Lung (tissue), 12 donors: Measurements from ENCODE around the gene CNR2. TPM values are rescaled to one million over a fixed set of nuclear protein-coding genes. Genes with fewer than 3 reads are reported as not detected.

ENCODE experiments used
- ATAC-seq: fragments of 200-7000 bp; cut with Tn5 transposase; one replicate; pipeline ENCODE4 v1.9.1; 2020; ENCODE audit warnings: moderate number of reproducible peaks; ENCODE audit not compliant: insufficient read depth, low FRiP score
- DNase-seq, 3 donors: peaks; one replicate each; pipeline ENCODE4 v3.0.0-alpha.2; 2013 to 2017
- H3K27ac ChIP-seq, 2 donors: one replicate each; pipeline ENCODE4 v1.5.1; 2013; ENCODE audit warnings: mild to moderate bottlenecking in 2 of 2, moderate library complexity in 2 of 2, control low read depth in 1 of 2, inconsistent platforms in 1 of 2, low read depth in 1 of 2, low read length in 1 of 2
- H3K27me3 ChIP-seq, 3 donors: one replicate each; pipeline ENCODE4 v1.5.1; 2013; ENCODE audit warnings: low read length in 2 of 3; ENCODE audit not compliant: control insufficient read depth in 3 of 3, insufficient read depth in 3 of 3
- H3K36me3 ChIP-seq, 4 donors: one replicate each; pipeline ENCODE4 v1.5.1; 2013; ENCODE audit warnings: low read length in 4 of 4, mild to moderate bottlenecking in 1 of 4, moderate library complexity in 1 of 4; ENCODE audit not compliant: control insufficient read depth in 4 of 4, insufficient read depth in 4 of 4
- H3K4me1 ChIP-seq, 5 donors: one replicate each; pipeline ENCODE4 v1.5.1; 2013; ENCODE audit warnings: low read length in 5 of 5, mild to moderate bottlenecking in 2 of 5, moderate library complexity in 1 of 5; ENCODE audit not compliant: control insufficient read depth in 5 of 5, insufficient read depth in 5 of 5
- H3K4me3 ChIP-seq: one replicate; pipeline ENCODE4 v1.5.1; 2013; ENCODE audit warnings: mild to moderate bottlenecking, control low read depth, moderate library complexity
- H3K9ac ChIP-seq, 2 donors: one replicate each; pipeline ENCODE4 v1.5.1; 2013; ENCODE audit warnings: low read length in 2 of 2, control low read depth in 1 of 2; ENCODE audit not compliant: insufficient read depth in 1 of 2
- H3K9me3 ChIP-seq, 4 donors: one replicate each; pipeline ENCODE4 v1.5.1; 2013; ENCODE audit warnings: low read length in 3 of 4, mild to moderate bottlenecking in 1 of 4, moderate library complexity in 1 of 4; ENCODE audit not compliant: control insufficient read depth in 4 of 4, insufficient read depth in 3 of 4
- CTCF ChIP-seq: IDR thresholded peaks from 2 replicates; pipeline ENCODE4 v1.5.1; 2012; ENCODE audit warnings: mild to moderate bottlenecking; ENCODE audit errors: control extremely low read depth, extremely low read depth
- WGBS, 2 donors: extraction: QIAGEN DNeasy Blood & Tissue Kit; methylation state at CpG; one replicate each; pipeline ENCODE4 v1.1.7; 2013; 5-methylcytosine and 5-hydroxymethylcytosine counted together
- polyA plus RNA-seq, 2 donors: library from polyadenylated mRNA; stranded (reverse); fragments of 200-250 nt; gene quantifications; one replicate each; pipeline ENCODE4 v1.2.1, GENCODE V29; 2013
- total RNA-seq, 2 donors: library from RNA; depleted of rRNA in 1 of 2; stranded (reverse); fragments of >200 nt in 1 of 2; gene quantifications; one replicate each; pipeline ENCODE4 v1.2.1, GENCODE V29; 2014 to 2021
- donor health status: control.
- donor health status: control.
- donor health status: Bipolar disorder and iron deficiency.
- donor health status: healthy.
- donor health status: DM: yes; HTN: yes; CAD: no.

The CNR2 gene
- total and polyA plus RNA-seq, 4 donors, result 0.04 to 0.46 (median 0.10) TPM

GRCh38 chr1:23910144-23910543 lies 3.0 kb downstream of the CNR2 start:
- Histone ChIP-seq H3K36me3 (no peaks in the 10 kb centered on the region), H3K27ac (no peak overlapping the region), H3K9ac (no peak overlapping the region), H3K9me3 (no peaks in the 10 kb centered on the region), H3K27me3 (peaks cover 0 to 3% (median 0%) of the 10 kb centered on the region in 3 donors), H3K4me1 (no peaks in the 10 kb centered on the region), H3K4me3 (no peak overlapping the region)
- ATAC-seq (no peak), DNase-seq (no peak)
- TF ChIP-seq CTCF, result no peak
- whole genome bisulfite sequencing, 2 donors, result 90 to 93% methylated on average over 8 of the region's 8 CpGs

DNA sequence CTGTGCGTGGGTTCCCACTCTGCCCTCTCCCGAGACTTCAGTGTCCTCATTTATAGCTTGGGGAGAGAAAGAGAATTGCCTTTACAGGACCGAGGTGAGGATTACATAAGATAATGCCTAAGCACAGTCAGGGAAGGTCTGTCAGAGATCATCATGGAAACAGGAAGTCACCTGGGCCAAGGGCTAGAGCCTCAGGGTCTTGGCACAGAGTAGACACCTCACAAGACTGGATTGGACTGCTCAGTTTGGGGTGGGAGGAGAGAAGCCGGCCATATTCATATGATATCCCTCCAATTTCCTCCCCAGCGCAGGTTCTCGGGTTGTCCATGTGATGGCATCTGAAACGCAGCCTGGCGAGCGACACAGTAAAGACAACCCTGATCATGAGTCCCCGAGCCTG lies 3.8 kb downstream of the CNR2 start:
- Histone ChIP-seq H3K36me3 (no peaks in the 10 kb centered on the region), H3K9me3 (no peaks in the 10 kb centered on the region), H3K4me1 (no peaks in the 10 kb centered on the region), H3K4me3 (no peak overlapping the region), H3K9ac (no peak overlapping the region), H3K27ac (no peak overlapping the region), H3K27me3 (peaks cover 0 to 10% (median 4%) of the 10 kb centered on the region in 3 donors)
- DNase-seq (no peak), ATAC-seq (no peak)
- 71 to 74% methylated on average over 10 of the region's 10 CpGs for WGBS, 2 donors
- no peak for TF ChIP-seq CTCF

- H3K9ac ChIP-seq, result no peak overlapping the region
- no peak overlapping the region for H3K4me3 ChIP-seq
- ATAC-seq, result no peak
- H3K4me1 ChIP-seq, result no peaks in the 10 kb centered on the region
- no peak for TF ChIP-seq CTCF
- H3K36me3 ChIP-seq, result no peaks in the 10 kb centered on the region
- H3K27ac ChIP-seq, result no peak overlapping the region
- WGBS, 2 donors, result 19 to 50% methylated on average over 9 of the region's 9 CpGs
- H3K9me3 ChIP-seq, result no peaks in the 10 kb centered on the region
- peaks cover 0 to 15% (median 8%) of the 10 kb centered on the region in 3 donors for H3K27me3 ChIP-seq
- no peak for DNase-seq
Observed at GRCh38 chr1:23908453-23909341, 4.5 kb downstream of the CNR2 start.
